HepG2 (cell line): ENCODE data around the gene IRF2. TPM values are rescaled to one million over a fixed set of nuclear protein-coding genes. Genes with fewer than 3 reads are reported as not detected.
A peak's percentile ranks its signal among the peaks of the same experiment; 100 is the strongest.

ENCODE experiments used
- AGO2 ChIP-seq: fragments of 200-400 bp; formaldehyde crosslinking; optimal IDR thresholded peaks from 2 replicates; pipeline ENCODE3; 2017; ENCODE audit warnings: mild to moderate bottlenecking, low read depth, low read length, moderate library complexity
- ATRX ChIP-seq: sonication (generic); formaldehyde crosslinking; IDR thresholded peaks from 2 replicates; pipeline ENCODE4 v1.4.0; 2020; ENCODE audit warnings: missing genetic modification reagents, borderline replicate concordance
- CHCHD3 ChIP-seq: sonication (generic); formaldehyde crosslinking; IDR thresholded peaks from 2 replicates; pipeline ENCODE4 v1.8.0; 2022; ENCODE audit warnings: mild to moderate bottlenecking, missing genetic modification reagents, moderate library complexity
- EEA1 ChIP-seq: sonication (generic); formaldehyde crosslinking; IDR thresholded peaks from 2 replicates; pipeline ENCODE4 v1.5.1; 2020; ENCODE audit warnings: mild to moderate bottlenecking, missing genetic modification reagents, borderline replicate concordance
- GPBP1L1 ChIP-seq: sonication (generic); formaldehyde crosslinking; IDR thresholded peaks from 2 replicates; pipeline ENCODE4 v1.5.0; 2020; ENCODE audit warnings: mild to moderate bottlenecking, missing genetic modification reagents
- HNF4A ChIP-seq: sonication (generic); formaldehyde crosslinking; IDR thresholded peaks from 2 replicates; pipeline ENCODE4 v1.4.0; 2020; ENCODE audit warnings: missing genetic modification reagents
- MZF1 ChIP-seq: sonication (generic); formaldehyde crosslinking; IDR thresholded peaks from 2 replicates; pipeline ENCODE4 v1.8.1; 2023; ENCODE audit warnings: mild to moderate bottlenecking, missing genetic modification reagents, borderline replicate concordance
- NONO ChIP-seq, 2 experiments: fragments of 450-650 bp in 1 of 2; sonication (generic) in 1 of 2; formaldehyde crosslinking in 1 of 2; IDR thresholded peaks in 1 of 2; conservative IDR thresholded peaks in 1 of 2; 2 replicates each; pipeline versions ENCODE4 v1.6.1 to v1.8.0; 2017 to 2022; ENCODE audit warnings: mild to moderate bottlenecking in 1 of 2, missing genetic modification reagents in 1 of 2, moderate library complexity in 1 of 2
- ONECUT2 ChIP-seq: sonication (generic); formaldehyde crosslinking; IDR thresholded peaks from 2 replicates; pipeline ENCODE4 v1.4.0; 2020; ENCODE audit warnings: missing genetic modification reagents
- SATB2 ChIP-seq: sonication (generic); formaldehyde crosslinking; IDR thresholded peaks from 2 replicates; pipeline ENCODE4 v1.5.0; 2020; ENCODE audit warnings: missing genetic modification reagents
- SSRP1 ChIP-seq: IDR thresholded peaks from 2 replicates; pipeline ENCODE4 v1.6.1; 2016; ENCODE audit warnings: control low read depth
- ZKSCAN1 ChIP-seq: fragments of 150-350 bp; IDR thresholded peaks from 2 replicates; pipeline ENCODE4 v1.6.1; 2014; ENCODE audit warnings: low read length
- ZMAT3 ChIP-seq: sonication (generic); formaldehyde crosslinking; conservative IDR thresholded peaks from 2 replicates; pipeline ENCODE4 v1.7.0; 2021; ENCODE audit warnings: missing genetic modification reagents
- ZNF225 ChIP-seq: sonication (generic); formaldehyde crosslinking; IDR thresholded peaks from 2 replicates; pipeline ENCODE4 v1.4.0; 2020; ENCODE audit warnings: mild to moderate bottlenecking, missing genetic modification reagents
- ZNF234 ChIP-seq: sonication (generic); formaldehyde crosslinking; conservative IDR thresholded peaks from 2 replicates; pipeline ENCODE4 v1.5.1; 2020; ENCODE audit warnings: mild to moderate bottlenecking, missing genetic modification reagents
- ZNF616 ChIP-seq: sonication (generic); formaldehyde crosslinking; IDR thresholded peaks from 2 replicates; pipeline ENCODE4 v1.5.0; 2020; ENCODE audit warnings: low read depth, mild to moderate bottlenecking, missing genetic modification reagents
- ZNF749 ChIP-seq: sonication (generic); formaldehyde crosslinking; IDR thresholded peaks from 2 replicates; pipeline ENCODE4 v1.8.0; 2022; ENCODE audit warnings: mild to moderate bottlenecking, missing genetic modification reagents, moderate library complexity, borderline replicate concordance
- polyA plus RNA-seq, 8 experiments: library from polyadenylated mRNA; depleted of rRNA in 3 of 8; stranded (reverse) in 7 of 8; unstranded in 1 of 8; fragments of >200 nt; fragmentation: Illumina TruSeq in 4 of 8; extraction: Trizol in 4 of 8; gene quantifications; 2 replicates each; pipeline versions ENCODE4 v1.2.1 to v1.2.3, GENCODE V29; 2011 to 2016; ENCODE audit warnings: low read depth in 4 of 8, missing spikeins in 1 of 8, mixed read lengths in 1 of 8; ENCODE audit not compliant: insufficient read depth in 1 of 8
- total RNA-seq, 5 experiments: library from RNA; depleted of rRNA; stranded (reverse); fragments of >200 nt; fragmentation: Illumina TruSeq; extraction: Trizol; gene quantifications; 2 replicates each; pipeline ENCODE4 v1.2.3, GENCODE V29; 2016; ENCODE audit warnings: low read depth in 1 of 5
- TF ChIP-seq, protein P1 (sequence below), 2 experiments: sonication (generic) in 1 of 2; formaldehyde crosslinking in 1 of 2; IDR thresholded peaks; 2 replicates each; pipeline versions ENCODE4 v1.6.1 to v1.9.0; 2014 to 2022; ENCODE audit warnings: antibody characterized with exemption in 1 of 2, borderline replicate concordance in 1 of 2, inconsistent platforms in 1 of 2, low read depth in 1 of 2, missing genetic modification reagents in 1 of 2

Gene IRF2
- total and polyA plus RNA-seq, 2 of the 13 experiments (the other 11 are each of a cell fraction or from before 2014, with no cell fraction given), result 15.5 to 28.8 TPM

DNA sequence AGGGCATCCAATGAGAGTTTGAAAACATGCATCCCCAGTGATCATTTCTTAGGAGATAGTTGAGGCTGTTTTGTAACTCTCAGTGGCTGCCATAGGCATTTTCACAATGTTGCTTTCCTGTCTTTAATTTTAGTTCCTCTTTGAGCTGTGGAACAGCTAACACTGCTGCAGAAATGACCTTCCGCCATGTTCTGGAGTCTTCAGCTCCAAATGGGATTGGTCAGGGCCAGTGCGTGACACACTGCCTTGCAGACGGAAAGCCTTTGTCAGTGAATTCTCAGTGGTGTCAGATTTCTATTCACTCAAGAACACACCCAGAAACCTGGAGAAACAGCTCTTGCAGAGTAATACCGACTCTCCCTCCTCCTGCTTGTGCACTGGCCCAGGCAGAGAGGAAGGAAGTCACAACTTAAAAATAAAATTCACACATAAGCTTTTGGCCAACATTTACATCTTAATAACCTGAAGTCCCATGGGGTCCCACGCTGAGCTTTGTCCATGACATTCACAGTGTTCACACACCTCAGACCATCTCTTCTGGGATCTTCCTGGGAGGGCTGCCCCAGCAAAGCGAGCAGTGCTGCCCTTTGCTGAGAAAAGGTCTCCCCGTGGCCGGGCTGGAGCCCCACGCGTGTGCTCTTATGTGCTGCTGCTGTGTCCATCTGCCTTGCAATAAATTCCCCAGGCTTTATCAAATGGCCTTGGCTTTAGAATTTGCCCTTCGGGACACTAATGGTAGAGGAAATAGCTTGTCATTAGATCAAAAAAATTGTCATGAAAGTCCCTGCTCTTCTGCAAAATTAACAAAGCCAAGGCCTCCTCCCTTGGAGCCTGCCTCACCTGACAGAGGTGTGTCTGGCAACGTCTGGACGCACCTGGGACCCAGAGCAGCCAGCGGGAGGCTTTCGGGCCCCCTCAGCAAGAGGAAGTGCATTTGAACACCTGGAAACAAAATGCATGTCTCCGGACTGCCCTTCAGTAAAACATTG lies 126.8 kb downstream of the IRF2 start (continued):
- TF ChIP-seq GPBP1L1, result no peak
- TF ChIP-seq AGO2, result peak; percentile 73
- TF ChIP-seq HNF4A (CRISPR knock-in tag), result 0 out of 2 replicates have a peak, but pooled peaks have one; percentile 8
- TF ChIP-seq, protein P1, sequence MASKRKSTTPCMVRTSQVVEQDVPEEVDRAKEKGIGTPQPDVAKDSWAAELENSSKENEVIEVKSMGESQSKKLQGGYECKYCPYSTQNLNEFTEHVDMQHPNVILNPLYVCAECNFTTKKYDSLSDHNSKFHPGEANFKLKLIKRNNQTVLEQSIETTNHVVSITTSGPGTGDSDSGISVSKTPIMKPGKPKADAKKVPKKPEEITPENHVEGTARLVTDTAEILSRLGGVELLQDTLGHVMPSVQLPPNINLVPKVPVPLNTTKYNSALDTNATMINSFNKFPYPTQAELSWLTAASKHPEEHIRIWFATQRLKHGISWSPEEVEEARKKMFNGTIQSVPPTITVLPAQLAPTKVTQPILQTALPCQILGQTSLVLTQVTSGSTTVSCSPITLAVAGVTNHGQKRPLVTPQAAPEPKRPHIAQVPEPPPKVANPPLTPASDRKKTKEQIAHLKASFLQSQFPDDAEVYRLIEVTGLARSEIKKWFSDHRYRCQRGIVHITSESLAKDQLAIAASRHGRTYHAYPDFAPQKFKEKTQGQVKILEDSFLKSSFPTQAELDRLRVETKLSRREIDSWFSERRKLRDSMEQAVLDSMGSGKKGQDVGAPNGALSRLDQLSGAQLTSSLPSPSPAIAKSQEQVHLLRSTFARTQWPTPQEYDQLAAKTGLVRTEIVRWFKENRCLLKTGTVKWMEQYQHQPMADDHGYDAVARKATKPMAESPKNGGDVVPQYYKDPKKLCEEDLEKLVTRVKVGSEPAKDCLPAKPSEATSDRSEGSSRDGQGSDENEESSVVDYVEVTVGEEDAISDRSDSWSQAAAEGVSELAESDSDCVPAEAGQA (IDR thresholded peaks at IDR 0.05; ENCODE audit: low read depth), result no peak
- TF ChIP-seq, protein P1 (CRISPR knock-in tag; IDR thresholded peaks at IDR 0.05; ENCODE audit: borderline replicate concordance), result no peak
- no peak for TF ChIP-seq ZMAT3
- TF ChIP-seq MZF1 (CRISPR knock-in tag), result no peak
- TF ChIP-seq ZNF234 (CRISPR knock-in tag), result no peak
- TF ChIP-seq ZKSCAN1, result no peak
- no peak for TF ChIP-seq ONECUT2 (CRISPR knock-in tag)
- no peak for TF ChIP-seq CHCHD3
- no peak for TF ChIP-seq NONO (IDR thresholded peaks at IDR 0.05)
- no peak for TF ChIP-seq NONO (CRISPR knock-in tag; conservative IDR thresholded peaks at IDR 0.05)
- TF ChIP-seq ATRX, result no peak
- no peak for TF ChIP-seq ZNF225 (CRISPR knock-in tag)
- no peak for TF ChIP-seq EEA1 (CRISPR knock-in tag)
- TF ChIP-seq ZNF749, result no peak
- TF ChIP-seq ZNF616 (CRISPR knock-in tag), result no peak
- no peak for TF ChIP-seq SATB2 (CRISPR knock-in tag)
- 0 out of 2 replicates have a peak, but pooled peaks have one; percentile 62 for TF ChIP-seq SSRP1
